ENCODE data around the gene EYA4. TPM values are rescaled to one million over a fixed set of nuclear protein-coding genes. Genes with fewer than 3 reads are reported as not detected.

EYA4 gene
- total RNA-seq, 2 experiments from 2014 or later: not detected

DNA sequence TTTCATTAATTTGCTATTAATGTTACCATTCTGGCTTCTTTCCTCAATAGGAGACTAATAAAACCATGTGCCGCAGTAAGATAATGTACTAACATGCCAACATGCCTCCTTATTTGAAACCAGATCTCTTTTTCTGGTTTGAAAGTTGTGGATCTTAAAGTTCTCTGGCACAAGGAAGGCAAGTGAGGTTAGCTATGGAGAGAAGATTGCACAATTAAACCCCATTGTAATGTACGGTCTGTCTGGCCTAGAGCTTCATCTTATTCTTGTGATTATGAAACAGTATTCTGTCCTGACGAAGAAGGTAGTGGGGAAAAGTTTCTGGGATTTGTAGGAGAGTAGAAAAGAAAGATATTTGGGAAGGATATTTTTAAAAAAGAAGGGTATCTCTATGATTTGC lies 68.4 kb downstream of the EYA4 start:
- Histone ChIP-seq H3K4me3 (ENCODE audit: low read depth, low read length, poor library complexity, severe bottlenecking) (no peak overlapping the region), H2AFZ (ENCODE audit: low read length) (no peak overlapping the region), H3K4me1 (ENCODE audit: insufficient read depth, low read length, poor library complexity, severe bottlenecking) (no peaks in the 10 kb centered on the region), H3K9me3 (ENCODE audit: low read length) (no peaks in the 10 kb centered on the region), H3K9me2 (ENCODE audit: insufficient read depth, low read length) (no peaks in the 10 kb centered on the region), H3K79me2 (ENCODE audit: insufficient read depth, low read depth, low read length) (no peaks in the 10 kb centered on the region), H3K4me2 (ENCODE audit: low read length) (no peak overlapping the region), H3K27ac (ENCODE audit: low read depth, low read length, poor library complexity, severe bottlenecking) (no peak overlapping the region), H3K36me3 (ENCODE audit: insufficient read depth, low read length) (no peaks in the 10 kb centered on the region), H4K20me1 (ENCODE audit: insufficient read depth, low read length) (no peaks in the 10 kb centered on the region)
- no peak for DNase-seq (ENCODE audit: low spot score)
- BruUV-seq (replicated peaks): no TSS peak
- ChIA-PET CTCF (ENCODE audit: unreplicated experiment) (no interaction called here), POLR2A (no interaction called here)
- no peak for TF ChIP-seq EZH2phosphoT487 (IDR thresholded peaks at IDR 0.05; ENCODE audit: borderline replicate concordance, low read depth, low read length)
- no peak for TF ChIP-seq CTCF (conservative IDR thresholded peaks at IDR 0.05; ENCODE audit: low read length)
- intact Hi-C loops (cut with micrococcal nuclease; ENCODE audit: unreplicated experiment): no loop called here

- H3K36me3 ChIP-seq (ENCODE audit: insufficient read depth, low read length): no peaks in the 10 kb centered on the region
- TF ChIP-seq EZH2phosphoT487 (IDR thresholded peaks at IDR 0.05; ENCODE audit: borderline replicate concordance, low read depth, low read length): no peak
- TF ChIP-seq CTCF (conservative IDR thresholded peaks at IDR 0.05; ENCODE audit: low read length): no peak
These were observed 70.8 kb downstream of the EYA4 start for GRCh38 chr6:133312006-133312405.

GRCh38 chr6:133313068-133313467 lies 71.9 kb downstream of the EYA4 start:
- intact Hi-C loops (cut with micrococcal nuclease; ENCODE audit: unreplicated experiment): no loop called here
- no peaks in the 10 kb centered on the region for H3K9me3 ChIP-seq (ENCODE audit: low read length)
- TF ChIP-seq EZH2phosphoT487 (IDR thresholded peaks at IDR 0.05; ENCODE audit: borderline replicate concordance, low read depth, low read length) (no peak), CTCF (conservative IDR thresholded peaks at IDR 0.05; ENCODE audit: low read length) (no peak)
- no peak for DNase-seq (ENCODE audit: low spot score)
- no peak overlapping the region for H3K4me2 ChIP-seq (ENCODE audit: low read length)
- H4K20me1 ChIP-seq (ENCODE audit: insufficient read depth, low read length): no peaks in the 10 kb centered on the region
- no peaks in the 10 kb centered on the region for H3K36me3 ChIP-seq (ENCODE audit: insufficient read depth, low read length)
- no TSS peak for BruUV-seq (replicated peaks)
- H3K27ac ChIP-seq (ENCODE audit: low read depth, low read length, poor library complexity, severe bottlenecking): no peak overlapping the region
- no peak overlapping the region for H3K4me3 ChIP-seq (ENCODE audit: low read depth, low read length, poor library complexity, severe bottlenecking)
- no peak overlapping the region for H2AFZ ChIP-seq (ENCODE audit: low read length)
- no peaks in the 10 kb centered on the region for H3K79me2 ChIP-seq (ENCODE audit: insufficient read depth, low read depth, low read length)
- no peaks in the 10 kb centered on the region for H3K9me2 ChIP-seq (ENCODE audit: insufficient read depth, low read length)
- CTCF ChIA-PET (ENCODE audit: unreplicated experiment): no interaction called here
- H3K4me1 ChIP-seq (ENCODE audit: insufficient read depth, low read length, poor library complexity, severe bottlenecking): no peaks in the 10 kb centered on the region
- POLR2A ChIA-PET: no interaction called here

More at GRCh38 chr6:133312006-133312405, 70.8 kb downstream of the EYA4 start:
- no peak for DNase-seq (ENCODE audit: low spot score)
- no peaks in the 10 kb centered on the region for H3K9me3 ChIP-seq (ENCODE audit: low read length)
- intact Hi-C loops (cut with micrococcal nuclease; ENCODE audit: unreplicated experiment): no loop called here
- ChIA-PET POLR2A (no interaction called here), CTCF (ENCODE audit: unreplicated experiment) (no interaction called here)
- no peaks in the 10 kb centered on the region for H3K4me1 ChIP-seq (ENCODE audit: insufficient read depth, low read length, poor library complexity, severe bottlenecking)
- no peaks in the 10 kb centered on the region for H3K9me2 ChIP-seq (ENCODE audit: insufficient read depth, low read length)
- H3K4me2 ChIP-seq (ENCODE audit: low read length): no peak overlapping the region
- H3K4me3 ChIP-seq (ENCODE audit: low read depth, low read length, poor library complexity, severe bottlenecking): no peak overlapping the region
- BruUV-seq (replicated peaks): no TSS peak
- H2AFZ ChIP-seq (ENCODE audit: low read length): no peak overlapping the region
- no peaks in the 10 kb centered on the region for H3K79me2 ChIP-seq (ENCODE audit: insufficient read depth, low read depth, low read length)
- H3K27ac ChIP-seq (ENCODE audit: low read depth, low read length, poor library complexity, severe bottlenecking): no peak overlapping the region
- no peaks in the 10 kb centered on the region for H4K20me1 ChIP-seq (ENCODE audit: insufficient read depth, low read length)

Data from OCI-LY7 (cell line).